ENCODE results near the gene GTF2F2. TPM values are rescaled to one million over a fixed set of nuclear protein-coding genes. Genes with fewer than 3 reads are reported as not detected.
"Not testable (repeated sequence)": the region's sequence is repeated elsewhere in the genome, so short reads cannot be mapped to it uniquely, and the experiment has no call there.

Gene GTF2F2
- total RNA-seq, 1 donor from 2014 or later = 29.5 TPM

DNA sequence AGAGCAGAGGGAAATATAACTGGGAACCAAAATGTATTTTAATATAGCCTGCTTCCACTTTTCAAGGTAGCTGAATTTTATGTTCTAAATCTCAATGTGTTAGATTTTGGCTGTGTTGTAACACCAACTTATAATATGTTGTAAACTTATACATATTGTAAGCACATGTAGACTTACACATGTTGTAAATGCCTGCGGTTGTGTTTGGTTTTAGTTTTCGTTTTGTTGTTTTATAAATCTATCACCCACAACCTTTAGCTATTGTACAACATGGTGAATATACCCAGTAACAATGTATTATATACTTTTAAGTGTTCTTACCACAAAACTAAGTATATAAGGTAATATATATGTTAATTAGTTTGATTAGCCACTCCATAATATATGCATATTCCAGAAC, 65.0 kb downstream of the GTF2F2 start:
- no peaks in the 10 kb centered on the region for H3K27me3 ChIP-seq (ENCODE audit: control insufficient read depth, insufficient read depth, low read length)
- DNase-seq (ENCODE audit: low read depth) = no peak
- H3K36me3 ChIP-seq (ENCODE audit: control insufficient read depth, insufficient read depth, low read length) = no peaks in the 10 kb centered on the region
- no peak overlapping the region for H3K4me3 ChIP-seq (ENCODE audit: low read depth, low read length)
- TF ChIP-seq, protein P1, sequence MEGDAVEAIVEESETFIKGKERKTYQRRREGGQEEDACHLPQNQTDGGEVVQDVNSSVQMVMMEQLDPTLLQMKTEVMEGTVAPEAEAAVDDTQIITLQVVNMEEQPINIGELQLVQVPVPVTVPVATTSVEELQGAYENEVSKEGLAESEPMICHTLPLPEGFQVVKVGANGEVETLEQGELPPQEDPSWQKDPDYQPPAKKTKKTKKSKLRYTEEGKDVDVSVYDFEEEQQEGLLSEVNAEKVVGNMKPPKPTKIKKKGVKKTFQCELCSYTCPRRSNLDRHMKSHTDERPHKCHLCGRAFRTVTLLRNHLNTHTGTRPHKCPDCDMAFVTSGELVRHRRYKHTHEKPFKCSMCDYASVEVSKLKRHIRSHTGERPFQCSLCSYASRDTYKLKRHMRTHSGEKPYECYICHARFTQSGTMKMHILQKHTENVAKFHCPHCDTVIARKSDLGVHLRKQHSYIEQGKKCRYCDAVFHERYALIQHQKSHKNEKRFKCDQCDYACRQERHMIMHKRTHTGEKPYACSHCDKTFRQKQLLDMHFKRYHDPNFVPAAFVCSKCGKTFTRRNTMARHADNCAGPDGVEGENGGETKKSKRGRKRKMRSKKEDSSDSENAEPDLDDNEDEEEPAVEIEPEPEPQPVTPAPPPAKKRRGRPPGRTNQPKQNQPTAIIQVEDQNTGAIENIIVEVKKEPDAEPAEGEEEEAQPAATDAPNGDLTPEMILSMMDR (IDR thresholded peaks at IDR 0.05; ENCODE audit: insufficient read depth, low read length, poor library complexity, severe bottlenecking) = no peak

DNA sequence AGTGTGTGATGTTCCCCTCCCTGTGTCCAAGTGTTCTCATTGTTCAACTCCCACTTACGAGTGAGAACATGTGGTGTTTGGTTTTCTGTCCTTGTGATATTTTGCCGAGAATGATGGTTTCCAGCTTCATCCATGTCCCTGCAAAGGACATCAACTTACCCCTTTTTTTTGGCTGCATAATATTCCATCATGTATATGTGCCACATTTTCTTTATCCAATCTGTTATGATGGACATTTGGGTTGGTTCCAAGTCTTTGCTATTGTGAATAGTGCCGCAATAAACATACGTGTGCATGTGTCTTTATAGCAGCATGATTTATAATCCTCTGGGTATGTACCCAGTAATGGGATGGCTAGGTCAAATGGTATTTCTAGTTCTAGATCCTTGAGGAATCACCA, 68.8 kb downstream of the GTF2F2 start:
- H3K36me3 ChIP-seq (ENCODE audit: control insufficient read depth, insufficient read depth, low read length); H3K4me3 ChIP-seq (ENCODE audit: low read depth, low read length); DNase-seq (ENCODE audit: low read depth); H3K27me3 ChIP-seq (ENCODE audit: control insufficient read depth, insufficient read depth, low read length): not testable (repeated sequence)

DNA sequence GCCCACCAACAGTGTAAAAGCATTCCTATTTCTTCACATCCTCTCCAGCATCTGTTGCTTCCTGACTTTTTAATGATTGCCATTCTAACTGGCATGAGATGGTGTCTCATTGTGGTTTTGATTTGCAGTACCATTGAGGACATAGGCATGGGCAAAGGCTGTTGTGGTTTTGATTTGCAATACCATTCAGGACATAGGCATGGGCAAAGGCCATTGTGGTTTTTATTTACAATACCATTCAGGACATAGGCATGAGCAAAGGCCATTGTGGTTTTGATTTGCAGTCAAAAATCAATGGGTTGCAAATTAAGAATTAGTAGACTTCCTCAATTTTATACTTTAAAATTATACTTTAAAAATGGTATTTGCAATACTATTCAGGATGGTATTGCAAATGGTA, 69.2 kb downstream of the GTF2F2 start:
- H3K36me3 ChIP-seq (ENCODE audit: control insufficient read depth, insufficient read depth, low read length); H3K27me3 ChIP-seq (ENCODE audit: control insufficient read depth, insufficient read depth, low read length); H3K4me3 ChIP-seq (ENCODE audit: low read depth, low read length): not testable (repeated sequence)
- peak; percentile 93 for DNase-seq (ENCODE audit: low read depth)

DNA sequence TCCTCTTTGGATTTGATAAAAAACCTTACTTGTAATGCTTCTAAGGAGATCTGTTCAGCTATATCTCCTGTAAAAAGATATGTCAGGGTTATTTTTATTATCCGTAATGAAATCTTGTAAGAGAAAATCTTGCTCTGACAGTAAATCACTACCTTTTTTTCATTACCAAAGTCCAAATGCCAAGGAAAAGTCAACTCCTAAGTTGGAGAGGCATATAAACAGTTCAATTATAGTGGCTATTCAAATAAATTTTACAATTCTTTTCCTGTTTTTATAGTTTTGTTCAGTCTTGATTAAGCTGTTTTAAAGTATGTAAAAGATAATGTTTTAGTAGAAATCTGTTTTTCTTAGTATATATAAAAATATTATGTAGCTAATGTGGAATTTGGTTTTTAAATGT, 71.6 kb downstream of the GTF2F2 start:
- no peaks in the 10 kb centered on the region for H3K27me3 ChIP-seq (ENCODE audit: control insufficient read depth, insufficient read depth, low read length)
- no peak overlapping the region for H3K4me3 ChIP-seq (ENCODE audit: low read depth, low read length)
- TF ChIP-seq, protein P1 (IDR thresholded peaks at IDR 0.05; ENCODE audit: insufficient read depth, low read length, poor library complexity, severe bottlenecking) = no peak
- no peak for DNase-seq (ENCODE audit: low read depth)
- no peaks in the 10 kb centered on the region for H3K36me3 ChIP-seq (ENCODE audit: control insufficient read depth, insufficient read depth, low read length)

DNA sequence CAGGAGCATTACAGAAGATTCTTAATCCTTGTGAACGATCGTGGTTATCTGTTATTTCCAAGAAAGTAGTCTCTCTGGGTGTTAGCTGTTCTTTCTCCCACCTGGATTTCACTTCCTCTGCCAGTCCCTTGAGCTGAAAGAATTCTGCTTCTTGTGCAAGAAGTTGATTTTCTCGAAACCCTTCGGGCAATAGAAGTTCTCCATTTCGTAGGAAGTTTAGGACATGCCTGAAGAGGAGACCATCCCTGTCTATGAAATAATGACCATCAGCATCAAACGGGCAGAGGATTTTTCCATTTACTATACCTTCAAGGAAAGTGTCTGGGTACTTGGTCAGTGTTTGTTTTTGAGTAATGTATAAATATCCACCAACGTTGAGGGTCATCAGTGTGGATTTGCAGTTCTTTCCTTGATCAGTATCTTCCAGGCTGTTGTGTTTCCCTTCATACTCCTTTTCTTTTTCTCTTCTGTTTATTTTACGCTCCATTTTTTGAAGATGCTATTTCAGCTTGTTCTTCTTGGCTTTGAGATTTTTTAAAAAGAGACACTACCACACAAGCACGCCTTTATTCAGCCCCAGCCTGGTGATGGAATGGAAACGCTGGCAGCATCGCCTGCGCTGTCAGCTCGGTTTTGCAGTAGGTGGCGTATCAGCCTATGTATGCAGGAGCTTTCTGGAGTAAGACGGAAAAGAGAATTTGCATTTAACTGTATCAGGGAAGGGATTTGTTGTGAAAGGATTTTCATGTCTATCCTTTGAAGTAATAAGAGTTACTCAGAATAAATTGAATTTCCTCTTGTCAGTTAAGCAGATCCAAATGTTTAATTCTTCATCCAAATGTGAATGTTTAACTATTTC, 74.0 kb downstream of the GTF2F2 start:
- Histone ChIP-seq H3K27me3 (ENCODE audit: control insufficient read depth, insufficient read depth, low read length) (no peaks in the 10 kb centered on the region), H3K36me3 (ENCODE audit: control insufficient read depth, insufficient read depth, low read length) (no peaks in the 10 kb centered on the region), H3K4me3 (ENCODE audit: low read depth, low read length) (no peak overlapping the region)
- TF ChIP-seq, protein P1 (IDR thresholded peaks at IDR 0.05; ENCODE audit: insufficient read depth, low read length, poor library complexity, severe bottlenecking) = peak; percentile 49
- DNase-seq (ENCODE audit: low read depth) = no peak

DNA sequence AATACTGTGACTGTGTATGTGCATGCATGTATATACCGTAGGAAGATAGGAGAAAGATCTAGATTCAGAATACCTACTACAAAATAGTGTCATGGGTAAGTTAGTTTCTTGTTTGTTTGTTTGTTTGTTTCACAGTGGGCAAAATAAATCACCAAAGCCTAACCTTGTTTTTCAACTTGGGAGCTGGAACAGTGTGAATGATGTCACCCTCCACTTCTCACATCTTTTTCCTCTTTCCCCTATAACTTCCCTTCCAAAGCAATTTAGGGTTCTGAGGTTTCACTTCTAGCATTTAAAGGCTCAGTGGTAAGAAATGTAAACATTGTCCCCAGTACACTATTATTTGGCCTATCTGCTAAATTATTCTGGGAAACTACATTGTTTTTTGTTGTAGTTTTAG, 75.1 kb downstream of the GTF2F2 start:
- TF ChIP-seq, protein P1 (IDR thresholded peaks at IDR 0.05; ENCODE audit: insufficient read depth, low read length, poor library complexity, severe bottlenecking) = no peak
- no peak overlapping the region for H3K4me3 ChIP-seq (ENCODE audit: low read depth, low read length)
- no peak for DNase-seq (ENCODE audit: low read depth)
- no peaks in the 10 kb centered on the region for H3K27me3 ChIP-seq (ENCODE audit: control insufficient read depth, insufficient read depth, low read length)
- no peaks in the 10 kb centered on the region for H3K36me3 ChIP-seq (ENCODE audit: control insufficient read depth, insufficient read depth, low read length)

DNA sequence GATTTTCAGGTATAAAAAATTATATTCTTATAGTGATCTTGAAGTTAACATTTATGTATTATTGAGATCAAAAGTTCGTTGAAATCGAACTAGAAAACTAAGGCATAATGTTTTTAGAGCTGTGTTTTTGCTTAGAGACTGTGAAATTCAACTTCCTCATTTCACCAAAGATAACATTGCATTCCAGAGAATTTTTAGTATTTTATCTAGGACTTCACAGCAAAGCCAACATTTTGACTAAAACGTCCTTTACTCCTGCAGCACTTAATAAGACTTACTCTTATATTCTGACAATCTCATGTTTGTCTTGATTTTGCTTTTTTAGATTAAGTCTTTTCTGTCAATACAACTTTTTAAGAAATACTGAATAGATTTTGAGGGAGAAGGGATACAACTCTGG, 75.8 kb downstream of the GTF2F2 start:
- Histone ChIP-seq H3K36me3 (ENCODE audit: control insufficient read depth, insufficient read depth, low read length) (no peaks in the 10 kb centered on the region), H3K4me3 (ENCODE audit: low read depth, low read length) (no peak overlapping the region), H3K27me3 (ENCODE audit: control insufficient read depth, insufficient read depth, low read length) (no peaks in the 10 kb centered on the region)
- no peak for DNase-seq (ENCODE audit: low read depth)
- TF ChIP-seq, protein P1 (IDR thresholded peaks at IDR 0.05; ENCODE audit: insufficient read depth, low read length, poor library complexity, severe bottlenecking) = no peak
